Keratinocyte (primary cell): Measurements from ENCODE around the gene AKAP13.

ENCODE experiments used
- CTCF ChIP-seq, 3 experiments: IDR thresholded peaks in 1 of 3; conservative IDR thresholded peaks in 1 of 3; optimal IDR thresholded peaks in 1 of 3; 2 replicates in 2 of 3; 3 replicates in 1 of 3; pipeline versions ENCODE3 to v1.5.1; 2011; ENCODE audit warnings: low read length in 3 of 3, mild to moderate bottlenecking in 3 of 3, moderate library complexity in 2 of 3, control low read depth in 1 of 3, inconsistent platforms in 1 of 3; ENCODE audit not compliant: insufficient read depth in 2 of 3; ENCODE audit errors: extremely low read depth in 1 of 3
- EZH2 ChIP-seq: IDR thresholded peaks from one replicate; pipeline ENCODE4 v1.6.1; 2012; ENCODE audit warnings: inconsistent platforms, mild to moderate bottlenecking, low read length, moderate library complexity

GRCh38 chr15:85451099-85451700, 70.8 kb downstream of the AKAP13 start:
- TF ChIP-seq EZH2 (no peak), CTCF (optimal IDR thresholded peaks at IDR 0.05 in 1 of 3, IDR thresholded peaks at IDR 0.05 in 1 of 3, conservative IDR thresholded peaks at IDR 0.05 in 1 of 3; ENCODE audit: extremely low read depth in 1 of 3, insufficient read depth in 2 of 3, low read length in 3 of 3) (no peak)
